A673 (cell line): ENCODE results near the gene PHLPP2.

Experiments
- CTCF ChIP-seq: fragments of 300-800, 200-600 bp; sonication (generic); conservative IDR thresholded peaks from 2 replicates; pipeline ENCODE4 v1.5.1; 2017; ENCODE audit warnings: low read depth, mild to moderate bottlenecking, antibody characterized with exemption, low read length, moderate library complexity, mixed read lengths
- EZH2 ChIP-seq: fragments of 200-600 bp; sonication (generic); IDR thresholded peaks from 2 replicates; pipeline ENCODE4 v1.6.1; 2017; ENCODE audit warnings: borderline replicate concordance, low read depth, mild to moderate bottlenecking, mixed read lengths, antibody characterized with exemption, low read length; ENCODE audit not compliant: poor library complexity, severe bottlenecking

GRCh38 chr16:71721066-71721740, 3.3 kb downstream of the PHLPP2 start:
- TF ChIP-seq CTCF (no peak), EZH2 (no peak)
